ENCODE results near the gene MGA.

MGA gene

DNA sequence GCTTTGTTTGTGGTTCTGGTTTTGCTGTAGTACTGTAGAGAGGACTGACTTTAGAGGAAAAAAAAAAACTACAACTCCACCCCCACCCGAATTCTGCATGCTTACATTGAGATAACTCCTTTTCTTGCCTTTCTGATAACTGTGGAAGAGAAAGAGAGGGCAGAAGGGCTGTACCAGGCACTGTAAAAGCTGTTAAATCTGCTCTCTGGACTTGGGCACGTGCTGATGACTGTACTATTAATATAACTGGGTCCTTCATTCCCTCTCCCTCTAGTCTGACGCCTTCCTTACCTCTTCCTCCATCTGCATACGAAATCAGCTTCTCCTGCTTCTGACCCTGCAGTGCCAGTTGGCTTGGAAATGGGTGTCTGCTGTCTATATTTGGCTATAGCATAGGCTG is 129.0 kb downstream of the MGA start:
- DNase-seq = no peak

DNA sequence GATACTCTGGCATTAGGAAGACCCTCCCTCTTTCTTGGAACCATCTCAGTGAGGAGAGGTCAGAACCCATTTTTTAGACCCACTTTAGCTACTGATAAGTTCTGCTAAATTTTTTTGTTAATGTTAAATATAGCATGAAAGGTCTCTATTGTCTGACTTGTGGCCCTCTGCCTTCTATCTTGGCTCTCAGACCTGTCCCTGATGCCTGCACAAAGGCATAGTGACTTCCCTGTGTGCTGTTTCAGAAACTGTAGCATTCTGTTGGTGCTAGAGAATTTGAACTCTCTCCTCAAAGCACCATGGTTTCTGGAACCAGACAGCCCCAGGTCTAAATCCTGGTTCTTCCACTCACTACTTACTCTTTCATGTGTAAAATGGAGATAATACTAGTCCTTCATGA is 129.5 kb downstream of the MGA start:
- DNase-seq = no peak

- no peak for DNase-seq
Observed at GRCh38 chr15:41790169-41790568, 130.0 kb downstream of the MGA start.

- DNase-seq = no peak
Observed at GRCh38 chr15:41790756-41791546, 130.7 kb downstream of the MGA start.

DNA sequence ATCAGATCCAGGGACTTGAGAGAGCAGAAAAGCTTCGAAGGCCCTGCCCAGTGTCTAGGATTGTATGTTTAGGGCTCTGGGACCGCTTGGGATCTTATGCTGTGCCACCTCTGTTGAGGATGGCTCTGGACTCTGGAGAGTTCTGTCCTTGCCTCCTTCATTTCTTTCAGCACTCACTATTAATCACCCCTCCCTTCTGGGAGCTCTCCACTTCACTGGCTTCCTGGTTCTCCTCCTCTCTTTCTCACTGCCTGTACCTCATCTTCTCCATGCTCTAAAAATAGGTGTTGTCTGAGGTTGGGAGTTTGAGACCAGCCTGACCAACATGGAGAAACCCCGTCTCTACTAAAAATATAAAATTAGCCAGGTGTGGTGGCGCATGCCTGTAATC is 131.3 kb downstream of the MGA start:
- DNase-seq = no peak

DNA sequence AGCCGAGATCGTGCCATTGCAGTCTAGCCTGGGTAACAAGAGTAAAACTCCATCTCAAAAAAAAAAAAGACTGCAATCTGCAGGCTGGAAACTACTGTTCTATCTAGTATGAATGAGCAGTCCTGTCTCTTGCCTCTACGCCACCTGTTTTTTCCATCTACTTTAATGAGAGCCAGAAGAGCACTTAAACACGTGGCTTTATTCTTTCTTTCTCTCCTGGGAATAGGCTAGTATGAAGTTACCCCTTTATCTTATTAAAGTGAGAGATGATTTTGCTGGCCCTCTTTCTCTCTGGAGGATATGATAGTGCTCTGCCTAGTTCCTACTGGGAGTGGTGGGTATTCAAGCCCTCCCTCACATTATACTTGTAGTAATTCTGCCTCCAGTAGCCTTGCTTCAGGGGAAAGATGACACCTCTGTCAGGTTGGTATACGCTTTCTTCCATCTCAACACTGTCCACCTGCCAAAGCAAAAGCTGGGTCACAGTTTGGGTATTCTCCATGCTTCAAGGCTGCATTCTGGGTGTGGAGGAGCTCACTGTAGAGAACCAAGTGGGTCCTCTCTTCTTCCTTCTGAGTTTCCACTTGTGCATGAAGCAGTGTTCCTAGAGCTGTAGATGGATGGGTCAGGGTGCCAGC is 131.9 kb downstream of the MGA start:
- no peak for DNase-seq

GRCh38 chr15:41794081-41794480 is 133.9 kb downstream of the MGA start:
- DNase-seq = no peak

DNA sequence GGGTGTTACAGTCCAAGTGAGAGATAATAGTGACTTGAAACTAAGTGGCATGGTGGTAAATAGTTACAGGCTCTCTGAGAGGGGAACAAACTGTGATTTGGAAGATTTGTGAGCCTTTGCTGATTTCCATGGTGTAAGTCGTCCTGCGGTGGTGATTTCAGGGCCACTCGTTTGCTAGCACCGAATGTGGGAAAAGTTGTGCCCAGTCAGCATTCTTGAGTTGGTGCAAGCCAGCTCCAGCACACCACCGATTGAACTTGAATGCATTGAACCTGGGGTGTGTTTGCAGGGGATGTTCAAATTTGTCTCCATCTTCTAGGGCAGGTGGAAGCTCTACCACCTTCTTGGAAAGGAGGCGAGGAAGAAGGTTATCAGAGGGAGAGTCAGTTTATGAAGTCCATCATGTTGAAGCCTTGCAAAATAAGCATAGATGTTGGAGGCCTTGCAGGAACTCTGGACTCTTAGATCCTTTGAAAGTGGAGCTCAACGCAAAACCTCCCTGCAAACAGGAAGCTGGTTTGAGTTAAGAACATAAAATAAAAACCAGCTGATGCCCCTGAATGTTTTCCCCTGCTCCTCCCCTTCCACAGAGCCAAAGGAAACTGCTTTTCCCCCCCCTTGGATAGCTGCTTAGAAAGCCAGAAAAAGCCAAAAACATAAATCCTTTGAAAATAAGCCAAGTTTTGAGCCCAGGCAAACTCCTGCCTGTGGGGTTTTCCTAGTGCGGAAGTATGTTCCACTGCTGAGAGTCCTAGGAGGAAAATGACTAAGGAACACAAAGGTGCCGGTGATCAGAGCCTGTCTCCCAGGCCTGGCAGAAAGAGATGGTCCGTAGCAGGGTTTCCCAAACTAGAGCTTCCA is 136.0 kb downstream of the MGA start:
- DNase-seq = no peak

- DNase-seq = no peak
Observed at GRCh38 chr15:41797201-41797944, 137.2 kb downstream of the MGA start.

GRCh38 chr15:41798607-41799487 is 138.6 kb downstream of the MGA start:
- no peak for DNase-seq

DNA sequence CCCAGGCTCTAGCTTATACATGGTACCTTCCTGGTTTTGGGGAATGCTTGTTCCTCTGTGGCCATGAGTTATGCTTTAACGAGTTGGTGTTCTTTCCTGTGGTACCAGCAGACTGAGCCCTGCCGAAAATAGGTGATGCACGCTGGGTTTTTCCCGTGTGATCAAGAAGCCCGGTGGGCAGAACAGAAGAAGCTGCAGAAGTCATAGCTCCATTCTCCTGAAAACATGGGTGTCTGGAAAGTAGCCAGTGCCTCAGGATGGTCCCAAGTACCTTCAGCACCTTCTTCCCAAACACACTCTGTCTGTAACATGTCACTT is 139.2 kb downstream of the MGA start:
- no peak for DNase-seq

DNA sequence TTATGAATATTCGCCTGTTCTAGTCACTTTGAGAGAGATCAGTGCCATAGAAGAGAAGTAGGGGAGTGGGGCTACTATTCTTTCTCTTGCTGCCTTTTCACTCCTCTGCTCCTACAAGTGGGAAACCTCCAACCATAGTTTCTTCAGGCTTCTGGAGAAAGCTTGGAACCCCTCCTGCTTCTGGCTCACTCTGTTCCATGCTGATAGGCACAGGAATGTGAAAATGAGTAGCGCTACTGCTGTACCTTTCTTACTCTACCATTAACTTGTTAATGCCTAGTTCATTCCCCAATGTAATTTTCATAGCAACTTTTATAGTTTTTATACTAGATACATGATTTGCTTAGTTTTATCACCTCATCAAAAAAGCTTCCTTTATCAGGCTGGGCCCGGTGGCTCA is 141.0 kb downstream of the MGA start:
- DNase-seq = no peak

- DNase-seq = no peak
Observed at GRCh38 chr15:41801850-41802455, 141.7 kb downstream of the MGA start.

DNA sequence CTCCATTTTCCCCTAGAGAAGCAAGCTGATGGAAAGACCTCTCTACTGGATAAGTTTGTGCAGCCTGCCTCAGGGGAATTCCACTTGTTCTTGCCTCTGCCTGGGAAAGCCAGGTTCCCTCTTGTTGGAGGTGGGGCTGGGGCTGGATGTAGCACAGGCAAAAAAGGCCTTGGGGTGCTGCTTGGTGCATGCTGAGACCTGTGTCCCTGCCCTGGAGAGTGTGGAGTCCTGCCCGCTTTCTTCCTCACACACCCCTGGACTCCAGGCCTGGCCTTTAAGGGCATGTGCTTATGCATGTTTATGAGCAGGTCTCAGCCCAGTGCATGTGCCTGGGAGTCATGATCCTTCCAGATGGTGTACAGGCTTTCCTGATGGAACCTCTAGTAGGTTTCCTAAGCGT is 144.2 kb downstream of the MGA start:
- no peak for DNase-seq

DNA sequence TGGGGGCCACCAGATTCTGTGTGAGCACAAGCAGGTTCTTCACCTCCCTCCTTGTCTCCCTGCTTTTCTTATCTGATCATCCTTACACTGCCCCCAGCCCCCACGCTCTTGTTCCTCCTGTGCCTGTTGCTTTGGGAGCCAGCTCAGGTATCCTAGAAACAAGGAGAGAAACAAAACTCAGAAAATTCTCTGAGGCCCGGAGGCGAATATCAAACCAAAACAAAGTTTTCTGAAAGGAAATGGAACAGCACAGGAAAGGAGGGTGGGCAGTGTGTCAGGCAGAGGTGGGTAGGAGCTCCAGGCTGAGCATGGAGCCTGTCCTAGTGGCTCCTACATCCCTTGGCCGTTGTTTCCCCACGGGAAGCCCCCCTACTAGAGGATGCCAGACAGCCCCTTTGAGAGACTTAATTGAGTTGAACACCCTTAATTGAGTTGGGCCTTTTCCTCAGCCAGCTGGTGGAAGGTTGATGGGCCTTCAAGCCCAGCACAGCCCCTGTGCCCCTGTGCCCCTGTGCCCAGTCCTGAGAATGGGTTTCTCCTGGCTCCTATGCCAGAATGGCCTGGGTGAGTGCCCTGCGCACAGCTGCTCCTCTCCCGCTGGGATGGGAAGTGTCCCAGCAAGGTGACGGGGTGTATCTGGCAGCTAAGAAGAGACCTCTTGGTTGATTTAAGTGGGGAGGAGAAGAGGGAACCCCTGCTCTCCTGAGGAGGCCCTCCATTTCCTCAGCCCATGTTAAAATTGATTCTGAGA is 144.9 kb downstream of the MGA start:
- no peak for DNase-seq

- no peak for DNase-seq
Observed at GRCh38 chr15:41805711-41806110, 145.5 kb downstream of the MGA start.

DNA sequence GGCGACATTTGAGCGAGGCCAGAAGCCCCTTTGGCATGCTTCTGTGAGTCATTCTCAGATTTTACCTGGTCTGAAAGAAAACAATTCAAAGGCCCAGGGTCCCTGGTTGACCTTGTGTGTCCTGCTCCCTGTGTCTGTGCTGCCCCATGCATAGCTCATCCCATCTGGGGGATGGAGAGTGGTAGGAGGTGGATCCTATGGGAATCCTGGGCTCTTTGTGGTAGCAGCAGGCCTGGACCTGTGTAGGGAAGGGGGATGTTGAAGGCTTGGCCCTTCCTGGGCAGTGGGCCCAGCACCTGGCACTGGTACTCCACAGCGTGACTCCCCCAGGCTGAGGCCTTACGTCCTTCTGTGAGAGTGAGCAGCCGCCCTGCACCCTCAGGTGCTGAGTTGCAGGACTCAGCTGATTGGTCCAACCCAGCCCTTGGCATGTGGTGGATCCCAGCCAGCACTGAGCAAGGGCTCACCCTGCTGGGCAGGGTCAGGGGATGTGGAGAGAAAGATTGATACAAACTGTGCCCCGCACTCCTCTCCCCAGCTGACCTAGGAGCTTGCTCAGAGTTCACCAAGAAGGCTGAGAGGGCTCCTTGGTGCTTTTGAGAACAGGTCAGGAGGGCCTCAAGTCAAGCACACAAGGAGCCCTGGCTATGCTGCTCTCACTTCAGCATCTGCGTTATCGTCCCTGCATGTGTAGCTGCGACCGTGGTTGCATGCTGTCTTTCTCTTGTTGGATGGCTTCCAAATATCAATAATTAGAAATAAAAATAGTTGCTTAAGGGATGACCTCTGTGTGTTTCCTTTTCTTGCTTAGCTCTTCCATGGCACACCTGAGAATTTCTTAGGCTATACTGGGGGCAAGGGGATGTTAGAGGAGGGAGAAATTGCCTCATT is 146.3 kb downstream of the MGA start:
- DNase-seq = no peak

DNA sequence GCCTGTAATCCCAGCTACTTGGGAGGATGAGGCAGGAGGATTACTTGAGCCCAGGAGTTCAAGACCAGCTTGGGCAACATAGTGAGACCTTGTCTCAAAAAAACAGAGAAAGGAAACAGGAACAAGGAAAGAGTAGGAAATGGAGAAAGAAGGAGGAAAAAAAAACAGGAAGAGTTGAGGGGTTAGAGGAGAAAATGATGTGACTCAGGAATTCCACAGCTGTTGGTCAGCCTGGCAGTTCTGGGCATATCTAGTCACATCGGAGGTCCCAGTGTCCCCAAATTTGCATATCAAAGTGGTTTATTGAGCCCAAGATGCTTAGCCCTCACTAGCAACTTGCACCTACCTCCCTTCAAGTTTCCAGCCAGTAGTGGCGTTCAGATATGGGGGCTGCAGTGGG is 148.9 kb downstream of the MGA start:
- no peak for DNase-seq

- no peak for DNase-seq
Observed at GRCh38 chr15:41809526-41810220, 149.5 kb downstream of the MGA start.
